A673 (cell line): ENCODE data around the gene ZNF763. TPM values are rescaled to one million over a fixed set of nuclear protein-coding genes. Genes with fewer than 3 reads are reported as not detected.
A peak's percentile ranks its signal among the peaks of the same experiment; 100 is the strongest.

Experiments used
- BruUV-seq: library from RNA; stranded (reverse); fragments of 400-500 nt; replicated peaks from 2 replicates; lab custom pipeline; 2021; lab: Mats Ljungman, UMichigan
- CTCF ChIA-PET: fragments of 300-600 bp; sonication (Branson Sonifier 250); formaldehyde crosslinking; loops from one replicate; lab custom pipeline; 2022; ENCODE audit warnings: antibody characterized with exemption; lab: Charles Lee
- POLR2A ChIA-PET: fragments of 300-600 bp; sonication (Branson Sonifier 250); formaldehyde crosslinking; loops from one replicate; lab custom pipeline; 2022; ENCODE audit warnings: antibody characterized with exemption; ENCODE audit not compliant: low non-redundant PET; lab: Charles Lee
- DNase-seq: peaks from one replicate; pipeline ENCODE4 v3.0.0-alpha.2; 2015; ENCODE audit warnings: low spot score
- H3K27ac ChIP-seq: fragments of 200-600 bp; sonication (generic); 2 replicates; pipeline ENCODE4 v1.5.1; 2016; ENCODE audit warnings: mixed run types, low read depth, mild to moderate bottlenecking, mixed read lengths, antibody characterized with exemption, low read length; ENCODE audit not compliant: poor library complexity, severe bottlenecking
- H3K27me3 ChIP-seq: fragments of 200-600 bp; sonication (generic); replicated peaks from 2 replicates; pipeline ENCODE4 v1.6.1; 2017; ENCODE audit warnings: mixed run types, low read depth, mild to moderate bottlenecking, mixed read lengths, antibody characterized with exemption, low read length; ENCODE audit not compliant: insufficient read depth, poor library complexity
- H3K36me3 ChIP-seq: fragments of 200-600 bp; sonication (generic); 2 replicates; pipeline ENCODE4 v1.6.1; 2016; ENCODE audit warnings: mixed run types, mild to moderate bottlenecking, mixed read lengths, antibody characterized with exemption, low read length; ENCODE audit not compliant: insufficient read depth, poor library complexity, severe bottlenecking
- H3K4me1 ChIP-seq: fragments of 200-600 bp; sonication (generic); 2 replicates; pipeline ENCODE4 v1.6.1; 2017; ENCODE audit warnings: mixed run types, mild to moderate bottlenecking, mixed read lengths, antibody characterized with exemption, low read length; ENCODE audit not compliant: insufficient read depth, poor library complexity, severe bottlenecking
- H3K4me3 ChIP-seq: fragments of 200-600 bp; sonication (generic); 2 replicates; pipeline ENCODE4 v1.5.1; 2016; ENCODE audit warnings: low read depth, mixed run types, mild to moderate bottlenecking, mixed read lengths, low read length; ENCODE audit not compliant: poor library complexity, severe bottlenecking
- H3K9me3 ChIP-seq: fragments of 200-600 bp; sonication (generic); 2 replicates; pipeline ENCODE4 v1.6.1; 2016; ENCODE audit warnings: mixed run types, low read depth, mild to moderate bottlenecking, mixed read lengths, antibody characterized with exemption, low read length; ENCODE audit not compliant: poor library complexity, severe bottlenecking
- EZH2 ChIP-seq: fragments of 200-600 bp; sonication (generic); IDR thresholded peaks from 2 replicates; pipeline ENCODE4 v1.6.1; 2017; ENCODE audit warnings: borderline replicate concordance, low read depth, mild to moderate bottlenecking, mixed read lengths, antibody characterized with exemption, low read length; ENCODE audit not compliant: poor library complexity, severe bottlenecking
- intact Hi-C: fragments of 100-400 bp; cut with micrococcal nuclease; formaldehyde crosslinking; loops from one replicate; pipeline ENCODE4 v1.10.0; 2022; ENCODE audit not compliant: unreplicated experiment
- total RNA-seq: library from RNA; stranded (reverse); gene quantifications from 2 replicates; pipeline ENCODE4 v1.2.3, GENCODE V29; 2021
- TF ChIP-seq, protein P1 (sequence below): fragments of 300-800, 200-600 bp; sonication (generic); conservative IDR thresholded peaks from 2 replicates; pipeline ENCODE4 v1.5.1; 2017; ENCODE audit warnings: low read depth, mild to moderate bottlenecking, antibody characterized with exemption, low read length, moderate library complexity, mixed read lengths

The ZNF763 gene
- total RNA-seq, 1 experiment from 2014 or later: not detected

DNA sequence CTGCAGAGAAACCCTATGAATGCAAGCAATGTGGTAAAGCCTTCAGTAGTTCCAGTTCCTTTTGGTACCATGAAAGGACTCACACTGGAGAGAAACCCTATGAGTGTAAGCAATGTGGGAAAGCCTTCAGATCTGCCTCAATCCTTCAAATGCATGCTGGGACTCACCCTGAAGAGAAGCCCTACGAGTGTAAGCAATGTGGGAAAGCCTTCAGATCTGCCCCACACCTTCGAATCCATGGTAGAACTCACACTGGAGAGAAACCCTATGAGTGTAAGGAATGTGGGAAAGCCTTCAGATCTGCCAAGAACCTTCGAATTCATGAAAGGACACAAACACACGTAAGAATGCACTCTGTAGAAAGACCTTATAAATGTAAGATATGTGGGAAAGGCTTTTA lies 14.7 kb downstream of the ZNF763 start:
- DNase-seq: no peak
- ChIA-PET POLR2A (no interaction called here), CTCF (no interaction called here)
- Histone ChIP-seq H3K27ac (no peak overlapping the region), H3K27me3 (no peaks in the 10 kb centered on the region), H3K36me3 (no peaks in the 10 kb centered on the region), H3K4me3 (no peak overlapping the region), H3K4me1 (no peaks in the 10 kb centered on the region), H3K9me3 (peaks cover 52% of the 10 kb centered on the region)
- TF ChIP-seq, protein P1, sequence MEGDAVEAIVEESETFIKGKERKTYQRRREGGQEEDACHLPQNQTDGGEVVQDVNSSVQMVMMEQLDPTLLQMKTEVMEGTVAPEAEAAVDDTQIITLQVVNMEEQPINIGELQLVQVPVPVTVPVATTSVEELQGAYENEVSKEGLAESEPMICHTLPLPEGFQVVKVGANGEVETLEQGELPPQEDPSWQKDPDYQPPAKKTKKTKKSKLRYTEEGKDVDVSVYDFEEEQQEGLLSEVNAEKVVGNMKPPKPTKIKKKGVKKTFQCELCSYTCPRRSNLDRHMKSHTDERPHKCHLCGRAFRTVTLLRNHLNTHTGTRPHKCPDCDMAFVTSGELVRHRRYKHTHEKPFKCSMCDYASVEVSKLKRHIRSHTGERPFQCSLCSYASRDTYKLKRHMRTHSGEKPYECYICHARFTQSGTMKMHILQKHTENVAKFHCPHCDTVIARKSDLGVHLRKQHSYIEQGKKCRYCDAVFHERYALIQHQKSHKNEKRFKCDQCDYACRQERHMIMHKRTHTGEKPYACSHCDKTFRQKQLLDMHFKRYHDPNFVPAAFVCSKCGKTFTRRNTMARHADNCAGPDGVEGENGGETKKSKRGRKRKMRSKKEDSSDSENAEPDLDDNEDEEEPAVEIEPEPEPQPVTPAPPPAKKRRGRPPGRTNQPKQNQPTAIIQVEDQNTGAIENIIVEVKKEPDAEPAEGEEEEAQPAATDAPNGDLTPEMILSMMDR: no peak
- no peak for TF ChIP-seq EZH2
- no TSS peak for BruUV-seq
- intact Hi-C loops: no loop called here

GRCh38 chr19:11982526-11982925 lies 17.7 kb downstream of the ZNF763 start:
- no peaks in the 10 kb centered on the region for H3K4me1 ChIP-seq
- H3K4me3 ChIP-seq: no peak overlapping the region
- no peaks in the 10 kb centered on the region for H3K36me3 ChIP-seq
- peaks cover 47% of the 10 kb centered on the region for H3K9me3 ChIP-seq
- DNase-seq: no peak
- ChIA-PET CTCF (no interaction called here), POLR2A (no interaction called here)
- BruUV-seq: no TSS peak
- intact Hi-C loops: no loop called here
- TF ChIP-seq EZH2: no peak
- TF ChIP-seq, protein P1: no peak
- H3K27me3 ChIP-seq: no peaks in the 10 kb centered on the region
- no peak overlapping the region for H3K27ac ChIP-seq

DNA sequence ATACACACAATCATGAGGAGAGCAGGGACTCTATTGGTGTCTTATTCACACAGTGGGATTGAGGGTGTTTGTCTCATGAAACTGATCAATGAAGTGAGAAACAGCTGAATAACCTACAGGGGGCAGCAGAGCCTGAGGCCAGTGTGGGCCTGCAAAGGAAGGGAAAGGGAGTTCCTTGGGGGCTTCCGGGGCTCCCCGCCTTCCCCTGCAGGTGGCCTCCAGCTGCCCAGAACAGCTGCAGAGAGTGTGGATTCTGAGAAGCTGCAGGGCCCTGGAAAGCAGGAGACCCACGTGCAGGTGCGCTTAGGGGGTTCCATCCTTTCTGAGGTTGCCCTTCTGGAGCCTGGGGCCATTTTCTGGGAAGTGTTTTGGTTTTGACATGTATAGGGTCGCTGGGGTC lies 20.1 kb downstream of the ZNF763 start:
- TF ChIP-seq, protein P1: peak; percentile 54
- no peak for TF ChIP-seq EZH2
- DNase-seq: peak; percentile 39
- peaks cover 24% of the 10 kb centered on the region for H3K9me3 ChIP-seq
- POLR2A ChIA-PET: no interaction called here
- CTCF ChIA-PET: no interaction called here
- BruUV-seq: no TSS peak
- no peaks in the 10 kb centered on the region for H3K4me1 ChIP-seq
- intact Hi-C loops: loop anchor here (5.0 kb wide), 1 partner anchor 188 kb away; the partner anchor contains the start of gene ZNF491
- no peak overlapping the region for H3K27ac ChIP-seq
- no peaks in the 10 kb centered on the region for H3K36me3 ChIP-seq
- H3K4me3 ChIP-seq: no peak overlapping the region
- no peaks in the 10 kb centered on the region for H3K27me3 ChIP-seq
